GM19452 (cell line): ENCODE measurements around the gene TRIM69.

Experiments used
- ATAC-seq: cut with Tn5 transposase; IDR thresholded peaks from one replicate; pipeline ENCODE4 v1.9.1; 2021; ENCODE audit not compliant: unreplicated experiment

TRIM69 gene

GRCh38 chr15:44801797-44802196 lies 65.5 kb downstream of the TRIM69 start:
- no peak for ATAC-seq

GRCh38 chr15:44802336-44802735 lies 66.0 kb downstream of the TRIM69 start:
- no peak for ATAC-seq

GRCh38 chr15:44804298-44805046 lies 68.1 kb downstream of the TRIM69 start:
- no peak for ATAC-seq

- ATAC-seq: no peak
Observed at GRCh38 chr15:44808557-44808956, 72.2 kb downstream of the TRIM69 start.

GRCh38 chr15:44810237-44810636 lies 73.9 kb downstream of the TRIM69 start:
- no peak for ATAC-seq

- ATAC-seq: no peak
Observed at GRCh38 chr15:44811337-44811736, 75.0 kb downstream of the TRIM69 start.

GRCh38 chr15:44812029-44812517 lies 75.7 kb downstream of the TRIM69 start:
- no peak for ATAC-seq

- ATAC-seq: no peak
Observed at GRCh38 chr15:44813231-44813630, 76.9 kb downstream of the TRIM69 start.
